BE2C (cell line): ENCODE results near the gene TJP2. TPM values are rescaled to one million over a fixed set of nuclear protein-coding genes. Genes with fewer than 3 reads are reported as not detected.
A peak's percentile ranks its signal among the peaks of the same experiment; 100 is the strongest.

Experiments used
- DNase-seq: peaks from one replicate; pipeline ENCODE4 v3.0.0-alpha.2; 2020
- H3K27me3 ChIP-seq: fragments of 250-450 bp; sonication (Bioruptor Pico); 2 replicates; pipeline ENCODE4 v1.5.1; 2020; ENCODE audit warnings: mild to moderate bottlenecking
- H3K36me3 ChIP-seq: fragments of 250-450 bp; sonication (Bioruptor Pico); 2 replicates; pipeline ENCODE4 v1.5.1; 2020; ENCODE audit warnings: mild to moderate bottlenecking
- H3K4me1 ChIP-seq: fragments of 250-450 bp; sonication (Bioruptor Pico); 2 replicates; pipeline ENCODE4 v1.5.1; 2020
- H3K4me3 ChIP-seq: 2 replicates; pipeline ENCODE4 v1.5.1; 2011; ENCODE audit warnings: low read depth, low read length
- H3K9me3 ChIP-seq: fragments of 250-450 bp; sonication (Bioruptor Pico); 2 replicates; pipeline ENCODE4 v1.5.1; 2020
- CTCF ChIP-seq: IDR thresholded peaks from 2 replicates; pipeline ENCODE4 v1.5.1; 2012; ENCODE audit warnings: mild to moderate bottlenecking, low read depth, low read length
- polyA plus RNA-seq: library from polyadenylated mRNA; unstranded; fragments of >200 nt; gene quantifications from one replicate; pipeline ENCODE4 v1.2.1, GENCODE V29; 2012; ENCODE audit warnings: low read depth, missing spikeins; ENCODE audit not compliant: insufficient read length, insufficient read depth

The TJP2 gene
- 10.1 TPM for polyA plus RNA-seq

- no peaks in the 10 kb centered on the region for H3K27me3 ChIP-seq
- H3K4me3 ChIP-seq = peak within 1 kb of the TSS; percentile 82
- TF ChIP-seq CTCF = no peak
- peak; percentile 85 for DNase-seq
- no peaks in the 10 kb centered on the region; the same call in 1 of the 2 replicates for H3K36me3 ChIP-seq
- peaks cover 3% of the 10 kb centered on the region for H3K4me1 ChIP-seq
- H3K9me3 ChIP-seq = no peaks in the 10 kb centered on the region
Observed at GRCh38 chr9:69173891-69174615, at the start of gene TJP2. Gene TJP2 (plus strand): TSS chr9:69174277. CDS start chr9:69174373, 96 bp downstream.

GRCh38 chr9:69130456-69131441 lies 43.3 kb upstream of the TJP2 start:
- DNase-seq = no peak
- H3K9me3 ChIP-seq = no peaks in the 10 kb centered on the region
- no peak overlapping the region for H3K4me3 ChIP-seq
- no peaks in the 10 kb centered on the region for H3K27me3 ChIP-seq
- no peaks in the 10 kb centered on the region for H3K36me3 ChIP-seq
- no peaks in the 10 kb centered on the region for H3K4me1 ChIP-seq
- TF ChIP-seq CTCF = no peak

- Histone ChIP-seq H3K27me3 (no peaks in the 10 kb centered on the region), H3K9me3 (no peaks in the 10 kb centered on the region), H3K36me3 (no peaks in the 10 kb centered on the region), H3K4me1 (no peaks in the 10 kb centered on the region), H3K4me3 (no peak overlapping the region)
- TF ChIP-seq CTCF = no peak
- DNase-seq = no peak
Observed at GRCh38 chr9:69131682-69132081, 42.4 kb upstream of the TJP2 start.

GRCh38 chr9:69132361-69132760 lies 41.7 kb upstream of the TJP2 start:
- no peak for TF ChIP-seq CTCF
- H3K27me3 ChIP-seq = no peaks in the 10 kb centered on the region
- no peak overlapping the region for H3K4me3 ChIP-seq
- no peaks in the 10 kb centered on the region for H3K4me1 ChIP-seq
- no peaks in the 10 kb centered on the region for H3K9me3 ChIP-seq
- DNase-seq = no peak
- H3K36me3 ChIP-seq = no peaks in the 10 kb centered on the region

GRCh38 chr9:69134412-69134811 lies 39.7 kb upstream of the TJP2 start:
- no peak for TF ChIP-seq CTCF
- no peak for DNase-seq
- Histone ChIP-seq H3K9me3 (no peaks in the 10 kb centered on the region), H3K4me1 (no peaks in the 10 kb centered on the region), H3K36me3 (no peaks in the 10 kb centered on the region), H3K27me3 (no peaks in the 10 kb centered on the region), H3K4me3 (no peak overlapping the region)
